Right lobe of liver (tissue), 4 donors: ENCODE data around the gene ADAM12.

Source experiments
- POLR2A ChIP-seq: fragments of 450-650 bp; IDR thresholded peaks from one replicate; pipeline ENCODE4 v1.6.1; 2017; ENCODE audit warnings: antibody characterized with exemption, mild to moderate bottlenecking
- TF ChIP-seq, protein P1 (sequence below), 4 donors: fragments of 200-600 bp in 3 of 4; fragments of 450-650 bp in 1 of 4; IDR thresholded peaks; one replicate each; pipeline versions ENCODE4 v1.5.1 to v1.8.0; 2016 to 2022; ENCODE audit warnings: antibody characterized with exemption in 4 of 4, mild to moderate bottlenecking in 2 of 4
- donor health status: DM: no; HTN: no; CAD: no.
- donor health status: DM: no; HTN: no; CAD: no.
- donor health status: DM: no; HTN: yes; CAD: no.

GRCh38 chr10:126068322-126068721 lies 320.0 kb downstream of the ADAM12 start:
- TF ChIP-seq, protein P1, sequence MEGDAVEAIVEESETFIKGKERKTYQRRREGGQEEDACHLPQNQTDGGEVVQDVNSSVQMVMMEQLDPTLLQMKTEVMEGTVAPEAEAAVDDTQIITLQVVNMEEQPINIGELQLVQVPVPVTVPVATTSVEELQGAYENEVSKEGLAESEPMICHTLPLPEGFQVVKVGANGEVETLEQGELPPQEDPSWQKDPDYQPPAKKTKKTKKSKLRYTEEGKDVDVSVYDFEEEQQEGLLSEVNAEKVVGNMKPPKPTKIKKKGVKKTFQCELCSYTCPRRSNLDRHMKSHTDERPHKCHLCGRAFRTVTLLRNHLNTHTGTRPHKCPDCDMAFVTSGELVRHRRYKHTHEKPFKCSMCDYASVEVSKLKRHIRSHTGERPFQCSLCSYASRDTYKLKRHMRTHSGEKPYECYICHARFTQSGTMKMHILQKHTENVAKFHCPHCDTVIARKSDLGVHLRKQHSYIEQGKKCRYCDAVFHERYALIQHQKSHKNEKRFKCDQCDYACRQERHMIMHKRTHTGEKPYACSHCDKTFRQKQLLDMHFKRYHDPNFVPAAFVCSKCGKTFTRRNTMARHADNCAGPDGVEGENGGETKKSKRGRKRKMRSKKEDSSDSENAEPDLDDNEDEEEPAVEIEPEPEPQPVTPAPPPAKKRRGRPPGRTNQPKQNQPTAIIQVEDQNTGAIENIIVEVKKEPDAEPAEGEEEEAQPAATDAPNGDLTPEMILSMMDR (IDR thresholded peaks at IDR 0.05) = no peak
- no peak for TF ChIP-seq POLR2A
